HG02973 (cell line): ENCODE data around the gene PI4K2A.
"Not testable (repeated sequence)": the region's sequence is repeated elsewhere in the genome, so short reads cannot be mapped to it uniquely, and the experiment has no call there.

Source experiments
- ATAC-seq: cut with Tn5 transposase; IDR thresholded peaks from one replicate; pipeline ENCODE4 v1.9.1; 2021; ENCODE audit warnings: moderate library complexity; ENCODE audit not compliant: unreplicated experiment

PI4K2A gene

DNA sequence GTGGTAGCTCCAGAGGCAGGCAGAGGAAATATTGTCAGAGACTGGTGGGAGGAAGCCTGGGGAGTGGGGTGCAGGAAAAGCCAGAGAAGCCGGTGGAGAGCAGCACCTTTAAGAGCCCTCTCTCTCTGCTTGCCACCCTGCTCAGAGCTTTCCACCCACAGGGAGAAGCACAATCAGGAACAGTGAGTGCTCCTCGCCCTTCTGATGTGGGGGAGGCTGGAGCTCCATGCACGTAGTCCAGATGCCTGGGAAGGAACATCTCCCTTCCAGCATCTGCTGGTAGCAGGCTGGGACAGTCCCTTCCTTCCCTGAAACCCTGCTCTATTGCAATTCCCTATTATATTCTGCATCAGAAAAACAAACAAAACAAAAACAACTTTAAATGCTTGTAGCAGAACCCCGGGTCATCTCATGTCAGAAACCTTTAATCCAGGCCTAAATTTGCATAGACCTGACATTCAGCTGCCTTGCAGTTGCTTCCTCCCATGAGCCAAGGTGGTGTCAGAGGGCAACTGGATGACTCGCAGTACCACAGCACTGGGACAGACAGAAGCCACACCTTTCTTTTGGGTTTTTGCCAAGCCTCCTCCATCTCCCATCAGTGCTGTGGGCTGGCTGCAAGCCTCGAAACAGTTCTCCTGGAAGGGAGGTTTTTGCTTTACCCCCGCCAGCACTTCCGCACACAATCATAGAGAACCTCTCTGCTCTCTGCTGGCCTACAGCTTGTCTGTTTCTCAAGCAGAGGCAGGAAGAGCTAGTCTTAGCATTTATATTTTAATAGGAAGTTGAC is 33.5 kb downstream of the PI4K2A start:
- ATAC-seq: no peak

DNA sequence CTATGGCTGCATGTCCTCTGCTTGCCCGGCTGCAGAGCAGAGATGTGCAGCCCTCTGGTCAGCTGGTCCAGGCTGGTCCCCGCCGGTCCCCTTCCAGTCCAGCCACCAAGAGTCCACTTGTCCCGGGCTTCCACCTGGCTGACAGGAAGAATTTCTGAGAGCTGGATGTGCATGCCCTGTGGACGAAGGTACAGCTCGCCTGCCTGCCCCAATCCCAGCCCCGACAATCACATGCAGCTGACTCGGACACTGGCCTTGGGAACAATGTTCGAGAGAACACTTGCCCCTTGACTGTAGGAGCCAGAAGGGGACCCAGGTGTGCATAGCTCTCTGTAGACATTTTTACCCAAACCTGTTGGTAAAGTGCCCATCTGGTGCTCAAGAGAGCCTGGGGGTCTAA is 34.8 kb downstream of the PI4K2A start:
- no peak for ATAC-seq

DNA sequence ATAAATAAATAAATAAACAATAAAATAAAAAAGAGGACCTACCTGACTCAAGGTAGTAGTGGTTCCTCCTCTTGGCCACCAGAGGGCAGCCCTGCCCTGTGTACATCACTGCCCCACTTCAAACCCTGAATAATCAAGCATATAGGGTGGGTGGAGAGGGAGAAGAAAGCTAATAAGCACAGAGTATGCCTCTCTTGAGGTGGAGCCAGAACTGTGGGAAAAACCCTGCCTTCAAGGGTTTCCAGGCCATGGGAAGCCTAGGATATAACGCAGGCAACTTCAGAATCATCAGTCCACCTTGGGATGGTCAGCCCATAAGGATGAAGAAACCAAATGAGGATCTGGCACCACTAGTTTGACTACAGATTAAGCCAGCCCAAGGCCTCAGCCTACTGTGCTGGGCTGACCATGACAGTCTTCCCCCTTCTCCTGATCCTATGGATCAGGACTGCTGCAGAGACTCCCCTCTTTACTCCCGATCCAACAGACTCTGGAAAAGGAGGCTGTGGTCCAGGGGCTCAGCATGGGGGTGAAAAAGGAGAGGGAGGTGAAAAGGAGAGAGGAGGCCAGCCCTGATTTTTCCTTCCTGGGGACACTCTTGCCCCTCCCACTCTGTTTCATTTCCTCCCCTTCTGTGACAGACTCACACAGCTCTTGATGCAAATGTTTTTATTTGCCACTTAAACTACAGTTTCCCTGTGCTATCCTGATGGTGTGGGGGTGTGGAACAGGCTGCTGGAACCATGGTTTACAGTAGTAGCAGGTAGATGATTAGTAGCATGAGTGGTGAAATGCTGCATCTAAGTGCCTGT is 36.5 kb downstream of the PI4K2A start:
- peak; percentile 71 for ATAC-seq

DNA sequence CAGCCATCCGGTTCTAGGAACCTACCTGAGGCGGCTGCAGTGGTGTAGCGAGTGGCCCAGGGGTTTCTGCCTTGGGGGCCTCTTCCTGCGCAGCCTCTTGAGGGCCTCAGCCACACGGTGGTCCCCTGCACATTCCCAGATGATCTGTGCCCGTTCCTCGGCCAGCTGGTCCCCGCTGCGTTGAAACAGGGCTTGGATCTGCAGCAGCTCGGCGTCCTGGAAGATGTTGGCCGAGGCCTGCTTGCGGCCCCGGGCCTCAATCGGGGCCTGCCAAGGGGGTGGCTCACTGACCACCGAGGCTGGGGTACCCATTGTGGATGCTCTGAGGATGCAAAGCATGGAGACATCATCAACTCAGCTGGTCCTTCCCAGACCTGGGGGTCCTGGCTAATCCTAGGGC is 39.1 kb downstream of the PI4K2A start:
- ATAC-seq: no peak

DNA sequence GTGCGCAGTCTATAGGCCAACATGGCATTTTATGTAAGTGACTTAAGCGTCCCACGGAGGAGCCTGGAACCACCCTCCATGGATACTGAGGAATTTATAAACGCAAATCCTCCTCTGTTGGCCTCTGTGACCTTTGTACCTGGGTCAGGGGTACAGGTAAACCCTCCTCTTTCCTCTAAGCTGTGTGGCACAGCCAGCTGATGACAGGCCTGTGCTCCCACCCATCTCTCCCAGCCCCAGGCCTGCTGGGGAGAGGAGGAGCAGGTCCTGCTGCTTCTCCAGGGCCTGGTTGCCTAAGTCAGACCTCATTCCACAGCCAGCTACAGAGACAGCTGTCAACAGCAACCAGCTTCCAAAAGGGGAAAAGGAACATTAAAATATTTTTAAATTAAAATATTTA is 41.6 kb downstream of the PI4K2A start:
- no peak for ATAC-seq

DNA sequence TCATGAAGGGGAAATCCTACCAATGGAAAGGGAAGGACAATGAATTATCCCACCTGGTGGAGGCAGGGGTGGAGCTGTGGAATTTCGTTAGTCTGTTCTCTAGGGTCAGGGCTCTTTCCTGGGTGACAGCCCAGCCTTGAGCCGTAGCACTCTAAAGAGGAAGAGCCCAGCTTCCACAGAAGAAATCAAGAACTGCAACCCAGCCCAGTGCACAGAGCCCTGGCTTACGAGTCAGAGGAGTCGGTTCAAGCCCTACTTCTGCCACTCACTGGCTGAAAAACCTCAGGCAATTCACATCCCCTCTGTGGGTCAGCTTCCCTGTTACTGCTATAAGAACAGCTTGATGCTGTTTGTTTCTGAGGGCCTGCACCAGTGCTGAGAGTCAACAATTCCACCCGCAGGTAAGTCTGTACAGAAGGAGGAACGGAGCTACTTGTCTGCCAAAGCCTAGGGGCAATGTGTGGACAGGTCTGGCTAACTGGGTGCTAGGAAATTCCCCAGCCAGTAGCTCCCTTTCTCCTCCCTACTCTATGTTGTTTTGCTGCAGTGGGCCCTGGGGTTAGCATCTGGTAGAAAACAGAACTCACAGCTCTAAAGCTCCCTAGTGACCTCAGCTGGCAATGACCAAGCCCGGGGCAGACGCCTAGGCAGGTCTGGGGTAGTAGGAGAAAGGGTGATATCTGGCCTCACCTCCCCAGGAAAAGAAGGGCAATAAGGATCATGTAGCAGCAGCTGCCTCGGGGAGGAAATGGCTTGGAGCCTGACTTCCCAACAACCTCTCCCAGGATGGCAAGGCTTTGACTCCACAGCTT is 43.3 kb downstream of the PI4K2A start:
- no peak for ATAC-seq

DNA sequence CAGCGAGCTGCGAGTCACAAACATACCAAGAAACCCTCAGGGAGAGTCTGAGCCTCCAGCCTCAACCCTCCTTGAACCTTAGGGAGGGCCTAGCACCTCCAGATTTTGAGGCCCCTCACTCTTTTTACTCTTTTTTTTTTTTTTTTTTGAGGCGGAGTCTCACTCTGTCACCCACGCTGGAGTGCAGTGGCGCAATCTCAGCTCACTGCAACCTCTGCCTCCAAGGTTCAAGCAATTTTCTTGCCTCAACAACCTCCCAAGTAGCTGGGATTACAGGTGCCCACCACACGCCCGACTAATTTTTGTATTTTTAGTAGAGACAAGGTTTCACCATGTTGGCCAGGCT is 43.9 kb downstream of the PI4K2A start:
- not testable (repeated sequence) for ATAC-seq

DNA sequence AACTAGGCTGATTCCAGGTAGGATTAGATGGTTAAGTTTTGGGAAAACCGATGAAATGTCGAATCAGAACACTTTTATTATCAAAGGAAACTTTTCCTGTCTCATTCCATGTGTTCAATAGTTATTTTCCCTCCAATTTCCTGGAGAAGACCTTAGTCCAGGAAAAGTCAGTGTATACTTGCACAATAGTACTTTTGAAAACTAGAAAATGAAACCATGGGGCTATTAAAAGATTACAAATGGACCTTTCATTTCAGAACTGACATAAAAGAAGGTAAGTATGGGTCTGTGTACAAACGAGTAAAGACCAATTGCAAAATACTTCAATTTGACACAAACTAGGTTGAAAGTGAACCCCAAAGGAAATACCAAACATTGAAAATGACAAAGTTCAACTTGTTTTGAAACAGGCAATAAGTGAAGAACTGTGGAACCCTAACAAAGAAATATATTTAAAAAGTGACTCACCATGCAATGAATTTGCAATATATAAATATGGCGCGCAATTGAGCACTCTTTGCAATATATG is 44.5 kb downstream of the PI4K2A start:
- no peak for ATAC-seq

DNA sequence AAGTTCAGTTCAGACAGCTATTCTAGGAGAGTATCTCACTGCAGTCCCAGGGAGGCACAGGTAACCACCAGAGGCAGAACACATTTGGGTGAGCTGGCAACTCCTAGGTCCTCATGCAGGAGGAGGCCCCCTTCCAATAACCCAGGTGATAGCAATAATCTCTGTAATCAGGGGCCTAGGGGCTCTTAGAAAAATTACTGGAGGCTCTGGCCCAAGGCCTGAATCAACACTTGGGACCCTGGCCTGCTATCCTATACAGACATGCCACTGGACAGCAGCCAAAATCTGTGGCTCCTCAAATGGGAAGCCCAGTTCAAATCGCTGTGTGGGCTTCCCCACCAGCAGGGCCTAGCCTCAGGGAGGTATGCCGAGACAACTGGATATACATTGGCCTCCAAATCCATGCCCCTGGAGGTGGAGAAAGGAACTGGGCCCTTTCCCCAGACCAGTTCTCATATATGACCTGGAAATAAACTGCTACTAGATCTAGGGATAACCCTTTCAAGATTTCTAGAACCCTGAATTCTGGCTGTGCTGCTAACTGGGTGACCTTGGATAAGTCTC is 45.0 kb downstream of the PI4K2A start:
- no peak for ATAC-seq

DNA sequence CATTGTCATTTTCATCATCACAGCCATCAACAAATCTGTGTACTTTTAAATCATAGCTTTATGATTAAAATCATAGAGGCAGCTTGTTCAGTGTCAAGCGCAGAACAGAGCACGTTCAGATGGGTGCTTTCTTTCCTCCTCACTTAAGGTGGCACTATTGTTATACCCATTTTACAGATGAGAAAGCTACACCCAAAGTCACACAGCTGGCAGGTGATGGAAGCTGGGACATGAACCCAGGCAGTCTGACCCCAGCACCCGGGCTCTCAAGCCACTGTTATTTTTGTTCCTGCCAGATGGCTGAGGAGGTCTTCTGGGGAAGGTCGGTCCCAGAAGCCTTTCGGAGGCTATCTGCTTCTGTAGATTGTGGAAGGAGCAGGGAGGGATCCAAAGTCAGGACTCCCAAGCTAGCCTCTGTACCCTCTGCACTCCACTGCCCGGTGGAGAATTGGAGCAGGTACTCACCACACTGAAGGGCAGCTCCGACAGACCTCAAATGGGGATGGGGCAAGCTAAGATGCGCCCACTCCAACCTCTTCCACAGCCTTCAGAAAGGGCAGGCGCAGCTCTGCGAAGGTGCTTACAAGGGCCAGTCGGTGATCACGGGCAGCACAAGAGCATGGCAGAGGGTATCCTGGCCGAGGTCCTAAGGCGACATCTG is 46.0 kb downstream of the PI4K2A start:
- no peak for ATAC-seq

DNA sequence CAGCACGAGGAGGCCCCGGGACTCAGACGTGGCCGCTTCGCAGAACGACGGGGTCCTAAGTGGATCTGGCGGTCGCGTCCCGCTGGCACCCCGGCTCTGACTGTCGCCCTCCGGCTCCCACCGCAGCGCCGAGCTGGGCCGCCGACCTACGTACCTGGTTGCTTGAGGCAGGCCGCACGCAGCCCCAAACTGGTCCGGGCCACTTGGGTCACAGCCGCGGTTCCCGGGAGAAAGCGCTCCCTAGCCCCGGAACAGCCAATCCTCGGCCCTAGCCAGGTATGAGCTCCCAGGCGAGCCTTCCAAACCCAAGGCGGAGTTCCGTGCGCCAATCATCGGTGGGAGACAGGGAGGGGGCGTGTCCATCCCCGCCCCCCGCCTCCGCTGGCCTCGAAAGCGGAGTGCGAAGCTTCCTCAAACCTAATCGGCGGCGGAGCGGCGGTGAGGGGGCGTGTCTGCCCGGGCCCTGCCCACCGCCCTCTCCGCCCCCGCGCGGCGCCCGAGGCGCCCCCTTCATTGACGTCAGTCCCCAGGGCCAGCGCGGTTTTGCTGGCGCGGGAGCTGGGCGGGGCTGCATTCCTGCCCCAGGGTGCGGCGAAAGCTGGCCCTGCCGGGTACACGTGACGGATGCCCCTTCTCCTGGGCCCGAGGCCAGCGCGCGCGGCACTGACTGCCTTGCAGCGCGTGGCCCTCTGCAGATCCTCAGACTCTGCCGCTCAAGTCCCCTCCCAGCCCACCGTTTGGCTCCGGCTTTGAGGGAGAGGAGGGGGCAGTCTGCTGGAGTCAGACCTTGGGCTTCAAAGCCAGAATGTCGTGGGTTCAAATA is 46.7 kb downstream of the PI4K2A start, which contains the start of gene AVPI1:
Gene AVPI1, minus strand, starts transcription at position 280 of the 823 bp plus-strand sequence. CDS start 7,336 bp downstream, outside the sequence.
- ATAC-seq: peak; percentile 93

DNA sequence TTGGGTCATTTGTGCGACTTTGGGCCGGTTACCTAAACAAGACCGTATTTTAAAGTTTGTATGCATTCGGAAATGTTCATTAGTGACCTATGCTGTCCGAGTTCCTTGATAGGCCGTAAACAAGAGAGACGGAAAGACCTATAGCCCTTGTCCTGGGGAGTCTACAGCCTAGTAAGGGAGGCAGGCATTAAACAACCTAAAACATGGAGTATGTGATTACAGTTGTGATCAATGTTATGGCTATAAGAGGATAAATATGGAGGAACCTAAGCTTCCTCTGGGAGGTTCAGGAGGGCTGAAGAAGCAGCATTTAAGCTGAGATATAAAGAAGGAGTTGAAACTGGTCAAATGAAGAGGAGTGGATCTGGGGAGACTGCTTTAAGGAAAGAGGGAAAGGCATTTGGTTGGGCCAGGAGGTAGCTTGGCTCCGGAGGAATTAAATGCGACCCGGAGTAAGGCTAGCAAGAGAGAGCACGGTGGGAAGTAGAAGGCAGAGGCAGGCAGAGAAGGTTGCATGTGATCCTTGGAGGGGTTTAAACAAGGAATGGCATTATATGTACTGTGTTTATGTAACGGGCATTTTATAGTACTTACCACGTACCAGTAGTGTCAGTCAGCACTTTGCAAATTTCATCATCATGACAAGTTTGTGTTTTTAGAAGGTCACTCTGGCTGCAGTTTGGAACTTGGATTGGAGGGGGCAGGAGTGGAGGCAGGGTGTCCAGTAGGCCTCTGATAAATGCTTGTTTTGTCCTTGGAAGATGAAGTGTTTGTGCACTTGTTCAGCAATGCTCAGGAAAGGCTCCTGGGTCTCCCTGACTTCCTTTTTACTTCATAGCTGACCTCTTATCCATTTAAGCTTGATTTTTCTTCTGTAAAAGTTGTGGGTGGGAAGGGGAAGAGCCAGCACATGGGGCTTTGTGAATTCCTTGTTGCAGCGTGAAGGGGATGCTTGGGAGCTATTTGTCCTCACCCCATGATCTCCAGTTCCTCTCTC is 47.6 kb downstream of the PI4K2A start:
- ATAC-seq: no peak

DNA sequence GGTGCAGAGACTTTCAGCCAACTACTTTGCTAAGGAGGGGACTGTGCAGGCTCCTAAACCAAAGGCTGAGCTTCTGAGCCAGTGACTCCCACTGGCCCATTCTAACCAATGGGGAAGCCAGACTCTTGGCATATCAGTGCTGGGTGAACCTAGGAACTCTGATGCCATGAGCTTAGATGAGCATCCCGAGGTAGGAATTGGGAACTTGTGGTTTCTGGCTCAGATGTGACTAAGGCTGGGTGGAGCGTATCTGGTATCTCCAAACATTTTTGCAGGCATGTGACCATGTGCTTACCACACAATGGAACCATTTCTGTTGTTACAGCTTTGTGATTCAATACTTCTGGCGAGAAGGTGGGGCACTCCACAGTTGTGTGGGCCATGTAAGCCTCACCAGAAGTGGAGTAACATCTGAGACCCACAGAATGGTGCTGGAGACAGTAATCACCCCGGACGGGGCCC is 49.1 kb downstream of the PI4K2A start:
- no peak for ATAC-seq

DNA sequence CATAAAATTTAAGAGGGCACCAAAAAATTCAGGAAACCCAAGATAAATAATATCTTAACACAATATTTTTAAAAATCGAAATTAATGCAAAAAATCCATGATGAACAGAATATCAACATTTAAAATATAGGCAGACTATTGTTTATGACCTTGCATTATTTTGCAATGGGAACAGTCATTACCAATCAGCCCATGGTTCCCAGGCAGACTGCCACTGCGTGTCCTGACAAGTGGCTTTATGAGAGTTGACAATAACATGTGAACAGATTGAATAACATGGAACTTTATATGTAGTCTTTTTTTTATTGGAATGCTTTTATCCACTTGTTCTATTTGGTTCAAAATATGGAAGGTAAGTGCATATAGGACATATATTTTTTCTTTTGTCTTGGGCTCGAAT is 49.7 kb downstream of the PI4K2A start:
- no peak for ATAC-seq

DNA sequence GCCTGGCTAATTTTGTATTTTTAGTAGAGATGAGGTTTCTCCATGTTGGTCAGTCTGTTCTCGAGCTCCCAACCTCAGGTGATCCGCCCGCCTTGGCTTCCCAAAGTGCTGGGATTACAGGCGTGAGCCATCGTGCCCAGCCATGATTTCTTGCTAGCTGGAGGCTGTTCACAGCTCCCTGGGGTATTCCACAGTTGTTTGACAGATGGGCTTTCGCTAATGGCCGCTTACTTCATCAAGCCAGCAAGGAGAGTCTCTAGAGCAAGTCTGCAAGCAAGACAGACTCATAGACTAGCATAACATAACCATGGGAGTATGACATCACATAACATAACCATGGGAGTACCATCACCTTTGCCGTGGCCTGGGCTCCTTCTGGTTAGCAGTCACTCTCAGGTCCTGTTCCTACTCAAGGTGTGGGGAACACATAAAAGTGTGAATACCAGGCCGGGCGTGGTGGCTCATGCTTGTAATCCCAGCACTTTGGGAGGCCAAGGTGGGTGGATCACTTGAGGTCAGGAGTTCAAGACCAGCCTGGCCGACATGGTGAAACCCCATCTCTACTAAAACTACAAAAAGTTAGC is 57.7 kb downstream of the PI4K2A start:
- ATAC-seq: not testable (repeated sequence)

DNA sequence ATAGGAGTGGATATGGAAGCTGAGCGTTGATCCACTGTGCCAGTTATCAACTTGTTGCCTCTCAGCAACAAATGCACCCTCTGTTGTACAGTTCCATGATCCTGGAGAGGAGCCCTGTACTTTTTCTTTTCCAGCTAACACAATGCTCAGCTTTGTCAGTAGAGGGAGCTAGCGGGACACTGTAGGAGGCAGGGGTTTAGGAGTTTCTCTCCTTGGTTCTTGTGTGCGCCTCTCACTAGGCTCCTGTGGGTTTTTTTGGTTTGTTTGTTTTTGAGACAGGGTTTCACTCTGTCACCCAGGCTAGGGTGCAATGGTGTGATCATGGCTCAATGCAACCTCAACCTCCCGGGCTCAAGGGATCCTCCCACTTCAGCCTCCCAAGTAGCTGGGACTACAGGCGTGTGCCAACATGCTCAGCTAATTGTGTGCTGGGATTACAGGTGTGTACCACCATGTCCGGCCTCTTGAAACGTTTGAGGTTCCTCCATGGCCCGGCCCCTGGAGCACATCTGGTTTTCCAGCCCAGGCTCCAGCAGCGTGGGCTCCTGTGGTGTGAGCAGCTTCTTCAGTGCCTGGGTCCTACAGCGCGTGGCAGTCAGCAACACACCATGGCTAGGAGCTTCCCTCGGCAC is 61.1 kb downstream of the PI4K2A start:
- ATAC-seq: peak; percentile 65

DNA sequence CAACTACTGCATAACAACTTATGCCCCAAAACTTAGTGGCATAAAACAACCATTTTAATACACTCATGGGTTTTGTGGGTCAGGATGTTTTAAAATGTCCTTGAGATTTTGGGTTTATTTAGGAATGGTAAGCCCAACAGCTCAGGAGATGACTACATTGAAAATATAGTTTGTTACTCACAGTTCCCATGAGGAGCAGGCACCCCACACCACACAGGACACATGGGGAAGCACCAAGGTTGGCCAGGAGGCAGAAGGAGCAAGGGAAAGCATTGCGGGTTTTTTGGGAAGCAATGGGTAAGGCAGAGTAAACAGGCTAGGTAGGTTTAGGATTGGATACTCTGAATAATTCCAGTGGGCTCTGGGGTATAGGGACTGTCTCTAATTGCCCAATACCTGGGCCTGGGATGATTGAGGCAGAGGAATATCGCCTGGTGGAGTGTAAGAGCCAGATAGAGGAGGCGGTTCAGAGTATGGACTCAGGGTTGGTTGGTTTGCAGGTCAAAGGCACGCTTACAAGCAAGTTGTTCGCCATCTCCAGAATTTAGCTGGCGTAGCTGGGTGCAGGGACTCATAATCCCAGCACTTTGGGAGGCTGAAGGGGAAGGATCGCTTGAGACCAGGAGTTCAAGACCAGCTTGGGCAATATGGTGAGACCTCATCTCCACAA is 63.1 kb downstream of the PI4K2A start:
- ATAC-seq: no peak
